NCI-H460 (cell line): ENCODE measurements around the gene ZNF292. TPM values are rescaled to one million over a fixed set of nuclear protein-coding genes. Genes with fewer than 3 reads are reported as not detected.
"Not testable (repeated sequence)": the region's sequence is repeated elsewhere in the genome, so short reads cannot be mapped to it uniquely, and the experiment has no call there.

ENCODE experiments used
- DNase-seq: peaks from one replicate; pipeline ENCODE4 v3.0.0-alpha.2; 2016; ENCODE audit warnings: low read depth; ENCODE audit errors: extremely low read depth
- total RNA-seq: library from RNA; depleted of rRNA; stranded (reverse); fragments of >200 nt; shearing (Covaris generic); gene quantifications from 2 replicates; pipeline ENCODE4 v1.2.3, GENCODE V29; 2014; rRNA removed

ZNF292 gene
- total RNA-seq, 1 experiment from 2014 or later, result 8.5 TPM

DNA sequence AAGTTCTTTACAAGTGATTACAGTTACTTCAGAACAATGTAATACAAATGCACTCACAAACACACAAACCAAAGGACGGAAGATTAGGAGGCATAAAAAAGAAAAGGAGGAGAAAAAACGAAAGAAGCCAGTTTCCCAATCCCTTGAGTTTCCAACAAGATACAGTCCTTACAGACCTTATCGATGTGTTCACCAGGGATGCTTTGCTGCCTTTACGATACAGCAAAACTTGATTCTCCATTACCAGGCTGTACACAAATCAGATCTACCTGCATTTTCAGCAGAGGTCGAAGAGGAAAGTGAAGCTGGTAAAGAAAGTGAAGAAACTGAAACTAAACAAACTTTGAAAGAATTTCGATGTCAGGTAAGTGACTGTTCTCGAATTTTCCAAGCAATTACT, 104.4 kb downstream of the ZNF292 start:
- no peak for DNase-seq

GRCh38 chr6:87261534-87261933, 106.2 kb downstream of the ZNF292 start:
- DNase-seq, result no peak

GRCh38 chr6:87264481-87264880, 109.1 kb downstream of the ZNF292 start:
- no peak for DNase-seq

DNA sequence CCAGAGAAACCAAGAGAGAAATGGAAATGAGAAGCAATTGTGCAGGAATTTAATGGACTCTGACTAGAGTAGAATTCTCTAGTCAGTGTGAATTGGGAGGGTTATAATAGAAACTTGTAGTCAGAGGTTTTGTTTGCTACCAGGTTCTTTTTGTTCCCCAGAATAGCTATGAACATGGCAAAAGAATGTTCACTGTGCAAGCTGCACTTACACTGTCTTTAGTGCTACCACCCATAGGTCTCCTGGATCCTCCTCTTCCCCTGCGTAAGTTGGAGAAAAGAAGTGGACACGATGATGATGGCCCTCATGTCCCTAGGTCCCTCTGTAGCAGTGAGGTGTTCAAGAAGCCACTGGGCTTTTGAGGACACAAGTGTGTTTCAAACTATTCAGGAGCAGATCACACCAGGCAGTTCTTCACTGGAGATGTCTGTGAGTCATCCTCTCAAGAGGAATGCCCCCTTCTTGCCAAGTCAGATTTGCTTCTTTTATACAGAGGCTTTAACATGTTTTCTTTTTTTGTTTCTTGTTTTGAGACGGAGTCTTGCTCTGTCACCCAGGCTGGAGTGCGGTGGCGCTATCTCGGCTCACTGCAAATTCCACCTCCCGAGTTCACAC, 119.4 kb downstream of the ZNF292 start:
- DNase-seq, result no peak

- DNase-seq, result no peak
Measured at GRCh38 chr6:87276624-87277023, 121.3 kb downstream of the ZNF292 start.

DNA sequence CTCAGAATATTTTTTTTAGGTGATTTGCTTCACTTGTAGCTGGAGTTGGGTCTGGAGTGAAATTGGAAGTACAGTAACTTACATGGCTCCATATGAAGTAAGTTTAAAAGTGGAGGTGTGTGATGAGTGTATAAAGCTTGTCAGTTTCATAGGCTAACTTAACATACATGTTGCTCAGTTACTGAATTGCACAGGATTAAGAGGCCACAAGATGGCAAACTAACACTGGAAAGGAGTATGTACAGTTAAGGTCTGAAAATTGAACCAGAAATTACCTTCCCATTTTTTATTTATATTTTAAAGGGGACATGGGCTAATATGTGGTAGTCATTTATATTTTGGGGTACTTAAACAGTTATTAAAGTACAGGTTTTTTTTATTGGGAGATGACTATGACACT, 121.8 kb downstream of the ZNF292 start:
- DNase-seq, result peak; percentile 29

DNA sequence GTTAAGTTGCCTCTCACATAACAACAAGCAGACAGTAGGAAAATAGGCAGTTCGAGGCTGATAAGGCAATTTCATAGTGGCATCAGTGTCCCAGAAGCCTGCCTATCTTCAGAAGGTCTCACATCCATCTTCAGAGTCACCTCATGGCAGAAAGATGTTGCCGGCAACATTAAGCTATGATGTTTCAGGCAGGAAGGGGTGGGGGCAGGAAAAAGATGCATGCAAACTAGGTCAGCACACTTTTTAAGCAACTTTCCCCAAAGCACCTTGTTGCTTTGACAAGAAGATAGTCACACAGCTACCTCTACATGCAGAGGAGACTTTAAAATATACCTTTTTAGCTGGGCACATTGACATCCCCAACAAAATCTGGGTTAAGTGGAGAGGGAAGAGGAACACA, 123.8 kb downstream of the ZNF292 start:
- DNase-seq, result no peak

- no peak for DNase-seq
Measured at GRCh38 chr6:87281426-87281825, 126.1 kb downstream of the ZNF292 start.

DNA sequence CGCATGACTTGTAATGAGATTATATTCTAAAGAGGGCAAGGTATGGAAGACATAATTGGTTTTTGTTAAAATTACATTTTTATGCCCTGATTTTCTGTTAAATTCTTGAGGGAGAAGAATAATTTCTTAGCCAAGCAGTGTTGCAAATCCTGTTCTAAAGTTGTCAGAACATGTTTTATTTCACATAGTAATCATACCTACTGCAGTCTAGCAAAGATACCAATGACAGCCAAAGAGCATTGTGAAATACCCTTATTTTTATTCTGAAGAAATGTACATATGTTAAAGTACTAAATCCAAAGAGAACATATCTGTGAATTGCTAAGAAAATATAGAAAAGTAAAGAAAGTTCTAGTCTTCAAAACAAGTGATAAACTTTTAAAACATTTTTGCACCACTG, 127.4 kb downstream of the ZNF292 start:
- DNase-seq, result no peak

DNA sequence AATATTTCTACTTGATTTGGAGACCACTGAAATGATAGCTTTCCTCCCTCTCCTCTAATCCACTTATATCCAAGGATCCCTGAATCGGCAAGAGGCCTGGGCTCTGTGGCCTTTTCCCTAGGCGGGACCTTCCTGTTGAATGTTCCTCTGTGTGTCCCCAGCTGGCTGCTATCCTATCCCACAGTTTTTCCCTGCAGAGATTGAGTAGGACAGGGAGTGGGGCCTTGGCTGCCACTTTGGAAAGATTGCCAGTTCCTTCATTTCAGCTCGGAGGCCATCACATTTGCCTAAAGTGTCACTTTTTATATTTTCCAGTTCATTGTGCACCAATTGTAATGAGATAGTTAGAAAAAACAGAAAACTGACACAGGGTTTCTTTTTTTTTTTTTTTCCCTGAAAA, 128.1 kb downstream of the ZNF292 start:
- DNase-seq, result no peak

DNA sequence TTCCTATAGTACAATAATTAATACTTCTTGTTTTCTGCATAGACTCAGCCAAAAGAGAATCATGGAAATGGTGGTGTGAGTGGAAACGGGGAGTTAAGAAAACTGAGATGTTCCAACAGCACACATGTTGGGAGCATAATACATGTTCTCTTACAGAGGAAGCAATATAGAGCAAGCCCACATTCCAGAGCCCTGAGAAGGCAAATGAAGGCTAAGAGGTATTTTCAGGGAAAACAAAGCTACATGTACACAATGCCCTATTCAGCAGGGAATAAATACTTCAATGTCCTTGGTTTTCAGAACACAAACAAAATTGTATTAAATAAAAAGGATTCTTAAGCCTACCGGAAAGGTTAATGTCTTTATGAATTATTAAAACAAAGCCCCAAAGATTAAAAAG, 131.9 kb downstream of the ZNF292 start:
- no peak for DNase-seq

DNA sequence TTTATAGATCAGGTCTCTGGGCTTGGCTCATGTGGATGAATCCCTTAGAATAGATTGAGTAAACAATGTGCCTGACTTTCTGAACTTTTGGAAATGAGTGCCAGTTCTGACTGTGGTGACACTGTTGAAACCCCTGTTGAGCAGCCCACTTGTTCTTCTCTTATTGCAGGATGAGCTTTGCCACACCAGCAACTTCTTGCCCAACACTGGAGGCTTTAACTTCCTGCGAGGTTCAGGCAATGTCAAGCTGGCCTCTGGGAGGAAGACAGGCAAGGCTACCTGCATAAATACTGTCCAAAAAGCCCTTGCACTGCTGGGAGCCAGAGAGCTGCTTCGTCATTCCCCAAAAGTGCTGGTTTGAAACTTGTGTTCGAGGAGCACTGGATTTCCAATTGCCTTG, 134.2 kb downstream of the ZNF292 start:
- DNase-seq, result no peak

DNA sequence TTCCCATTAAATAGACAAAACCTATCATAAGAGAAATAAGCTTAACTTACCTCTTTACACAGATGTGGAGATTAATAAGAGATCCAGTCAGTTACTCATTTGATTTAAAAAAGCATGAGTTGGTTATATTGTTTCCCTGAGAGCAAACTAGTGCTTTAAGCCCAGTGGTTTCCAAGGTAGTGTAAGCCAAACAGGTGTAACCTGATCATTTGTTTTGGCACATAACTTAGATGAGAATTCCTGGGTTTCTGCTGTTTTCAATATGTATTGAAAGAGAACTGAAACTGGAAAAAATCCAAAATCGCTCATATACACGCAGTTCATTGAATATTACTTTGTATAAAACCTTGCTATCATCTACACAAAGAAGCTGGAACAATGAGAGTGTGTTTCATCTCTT, 136.5 kb downstream of the ZNF292 start:
- DNase-seq, result no peak

DNA sequence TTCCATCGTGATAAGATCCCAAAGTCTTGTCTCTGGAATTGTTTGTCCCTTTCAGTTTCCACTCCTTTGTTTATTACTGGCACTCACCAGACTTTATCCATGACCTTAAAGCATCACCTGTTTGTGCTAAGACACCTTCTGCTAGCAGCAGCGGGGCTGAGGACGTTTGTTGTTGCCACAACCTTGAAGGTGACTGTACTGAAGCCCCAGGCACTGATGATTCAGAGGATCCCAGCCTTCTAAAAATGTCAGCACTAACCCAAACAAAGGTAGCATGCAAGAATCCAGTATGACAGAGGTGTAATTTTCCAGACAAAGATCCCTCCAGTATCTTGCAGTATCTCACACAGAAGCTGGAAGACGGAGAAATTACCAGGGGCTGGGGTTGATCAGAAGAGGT, 138.2 kb downstream of the ZNF292 start:
- DNase-seq, result no peak

- DNase-seq, result no peak
Measured at GRCh38 chr6:87297119-87297518, 141.8 kb downstream of the ZNF292 start.

GRCh38 chr6:87301277-87301676, 145.9 kb downstream of the ZNF292 start:
- DNase-seq, result not testable (repeated sequence)

DNA sequence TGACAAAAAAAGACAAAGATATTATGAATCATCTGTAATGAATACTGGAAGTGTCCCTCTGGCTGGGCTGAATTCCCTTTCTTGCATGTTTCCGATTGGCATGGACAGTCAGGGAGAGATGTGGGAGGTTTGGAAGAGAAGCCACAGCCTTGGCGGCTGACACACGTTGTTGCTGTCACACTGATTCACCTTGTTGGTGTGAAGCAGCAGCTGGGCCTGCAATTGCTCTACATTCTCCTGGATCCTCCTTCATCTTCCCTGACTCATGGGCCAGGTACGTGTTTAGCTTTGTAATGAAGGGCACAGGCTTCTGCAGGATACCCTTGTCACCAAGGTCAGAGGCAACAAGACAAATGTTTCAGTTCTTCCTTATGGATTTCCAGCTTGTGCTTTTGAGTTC, 153.6 kb downstream of the ZNF292 start:
- DNase-seq, result no peak

DNA sequence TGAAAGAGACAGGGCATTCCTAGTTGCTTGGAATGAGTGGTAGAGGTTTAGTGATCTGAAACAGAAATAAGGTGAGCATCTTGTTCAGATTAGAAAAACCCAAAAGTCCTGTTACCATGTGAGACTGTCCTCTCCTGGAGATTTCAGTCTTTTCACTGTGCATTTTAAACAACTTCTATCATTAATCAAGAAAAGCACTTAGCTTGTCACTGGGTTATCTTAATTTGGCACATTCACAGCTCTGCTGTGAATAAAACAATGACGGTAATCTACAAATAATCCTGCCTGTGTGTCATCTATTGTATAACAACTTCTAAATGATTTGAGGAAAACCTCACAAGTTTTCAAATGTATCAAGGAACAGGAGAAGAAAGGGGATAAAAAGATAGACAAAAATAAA, 157.5 kb downstream of the ZNF292 start:
- DNase-seq, result no peak

Other genes with a start within 250 kb of the ZNF292 start
- gene HTR1E, start 218.0 kb upstream of the ZNF292 start, total RNA-seq, result not detected in 2 replicates
- 0.67 TPM in 1 of 2 replicates, not detected in the other for gene CGA, start 60.5 kb upstream of the ZNF292 start, total RNA-seq
- 6.4 and 8.0 TPM in 2 replicates for gene SMIM8, start 167.0 kb downstream of the ZNF292 start, total RNA-seq
- gene GJB7, start 173.7 kb downstream of the ZNF292 start, total RNA-seq, result 5.3 and 6.0 TPM in 2 replicates
- 1.2 and 2.0 TPM in 2 replicates for gene C6orf163, start 189.2 kb downstream of the ZNF292 start, total RNA-seq